ENCODE measurements around the gene VAV2. TPM values are rescaled to one million over a fixed set of nuclear protein-coding genes. Genes with fewer than 3 reads are reported as not detected.

The VAV2 gene
- polyA plus RNA-seq, 1 of the 3 experiments (the other 2 are of a cell fraction) = 14.9 TPM

- Histone ChIP-seq H3K79me2 (ENCODE audit: insufficient read depth) (no peaks in the 10 kb centered on the region), H2AFZ (ENCODE audit: low read depth) (no peak overlapping the region), H3K9me3 (peaks cover 9% of the 10 kb centered on the region; the same call in 1 of the 2 replicates), H3F3A (replicated peaks; ENCODE audit: insufficient read depth) (peaks cover 5% of the 10 kb centered on the region), H3K4me2 (no peak overlapping the region), H3K9me2 (no peaks in the 10 kb centered on the region), H3K27ac (ENCODE audit: low read depth in 2 of 2, low read length in 1 of 2) (no peak overlapping the region), H3K4me1 (ENCODE audit: control insufficient read depth in 1 of 2, insufficient read depth in 2 of 2, low read depth in 1 of 2, low read length in 1 of 2) (no peaks in the 10 kb centered on the region), H3K27me3 (ENCODE audit: insufficient read depth) (no peaks in the 10 kb centered on the region), H3K36me3 (replicated peaks in 1 of 2; ENCODE audit: control insufficient read depth in 1 of 2, insufficient read depth in 2 of 2, low read length in 1 of 2) (peaks cover 33 to 41% of the 10 kb centered on the region in 2 experiments), H3K4me3 (ENCODE audit: low read depth in 2 of 2, low read length in 1 of 2) (no peak overlapping the region), H3K9ac (no peak overlapping the region), H4K20me1 (ENCODE audit: insufficient read depth) (no peaks in the 10 kb centered on the region)
- no peak for DNase-seq
- WGBS (ENCODE audit: low lambda C conversion rate) = 86% methylated on average over 19 of the region's 26 CpGs
- POLR2A ChIA-PET = no interaction called here
- CTCF ChIA-PET = interaction anchor here (0.9 to 1.2 kb wide), 3 partner anchors 19 to 21 kb away, joined by 3 read pairs; no protein-coding TSS in a partner anchor
- TF ChIP-seq RAD21 (IDR thresholded peaks at IDR 0.05; ENCODE audit: low read length) (no peak), JUND (IDR thresholded peaks at IDR 0.05) (no peak), EZH2phosphoT487 (IDR thresholded peaks at IDR 0.05; ENCODE audit: borderline replicate concordance, low read depth) (no peak), TCF12 (IDR thresholded peaks at IDR 0.05) (no peak), CHD2 (IDR thresholded peaks at IDR 0.05; ENCODE audit: low read length, partially characterized antibody) (no peak), FOXJ3 (CRISPR knock-in tag; IDR thresholded peaks at IDR 0.05) (no peak), FOSL2 (IDR thresholded peaks at IDR 0.05; ENCODE audit: borderline replicate concordance, low read depth) (no peak), MXI1 (IDR thresholded peaks at IDR 0.05; ENCODE audit: low read depth, low read length) (no peak), ELF1 (IDR thresholded peaks at IDR 0.05) (no peak), ZBTB33 (IDR thresholded peaks at IDR 0.05; ENCODE audit: borderline replicate concordance, low read depth) (no peak), MEF2A (IDR thresholded peaks at IDR 0.05; ENCODE audit: borderline replicate concordance, low read depth) (no peak), RCOR1 (IDR thresholded peaks at IDR 0.05; ENCODE audit: low read length) (no peak), FOXM1 (IDR thresholded peaks at IDR 0.05; ENCODE audit: low read depth) (no peak), TAF1 (IDR thresholded peaks at IDR 0.05; ENCODE audit: borderline replicate concordance, low read depth, low read length) (no peak), PBX3 (IDR thresholded peaks at IDR 0.05) (no peak), POLR2AphosphoS5 (IDR thresholded peaks at IDR 0.05; ENCODE audit: low read depth, low read length) (no peak), YY1 (IDR thresholded peaks at IDR 0.05; ENCODE audit: low read depth) (no peak), GABPA (IDR thresholded peaks at IDR 0.05; ENCODE audit: low read depth) (no peak)
- TF ChIP-seq, protein P1, sequence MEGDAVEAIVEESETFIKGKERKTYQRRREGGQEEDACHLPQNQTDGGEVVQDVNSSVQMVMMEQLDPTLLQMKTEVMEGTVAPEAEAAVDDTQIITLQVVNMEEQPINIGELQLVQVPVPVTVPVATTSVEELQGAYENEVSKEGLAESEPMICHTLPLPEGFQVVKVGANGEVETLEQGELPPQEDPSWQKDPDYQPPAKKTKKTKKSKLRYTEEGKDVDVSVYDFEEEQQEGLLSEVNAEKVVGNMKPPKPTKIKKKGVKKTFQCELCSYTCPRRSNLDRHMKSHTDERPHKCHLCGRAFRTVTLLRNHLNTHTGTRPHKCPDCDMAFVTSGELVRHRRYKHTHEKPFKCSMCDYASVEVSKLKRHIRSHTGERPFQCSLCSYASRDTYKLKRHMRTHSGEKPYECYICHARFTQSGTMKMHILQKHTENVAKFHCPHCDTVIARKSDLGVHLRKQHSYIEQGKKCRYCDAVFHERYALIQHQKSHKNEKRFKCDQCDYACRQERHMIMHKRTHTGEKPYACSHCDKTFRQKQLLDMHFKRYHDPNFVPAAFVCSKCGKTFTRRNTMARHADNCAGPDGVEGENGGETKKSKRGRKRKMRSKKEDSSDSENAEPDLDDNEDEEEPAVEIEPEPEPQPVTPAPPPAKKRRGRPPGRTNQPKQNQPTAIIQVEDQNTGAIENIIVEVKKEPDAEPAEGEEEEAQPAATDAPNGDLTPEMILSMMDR (IDR thresholded peaks at IDR 0.05) = no peak
- TF ChIP-seq, protein P2, sequence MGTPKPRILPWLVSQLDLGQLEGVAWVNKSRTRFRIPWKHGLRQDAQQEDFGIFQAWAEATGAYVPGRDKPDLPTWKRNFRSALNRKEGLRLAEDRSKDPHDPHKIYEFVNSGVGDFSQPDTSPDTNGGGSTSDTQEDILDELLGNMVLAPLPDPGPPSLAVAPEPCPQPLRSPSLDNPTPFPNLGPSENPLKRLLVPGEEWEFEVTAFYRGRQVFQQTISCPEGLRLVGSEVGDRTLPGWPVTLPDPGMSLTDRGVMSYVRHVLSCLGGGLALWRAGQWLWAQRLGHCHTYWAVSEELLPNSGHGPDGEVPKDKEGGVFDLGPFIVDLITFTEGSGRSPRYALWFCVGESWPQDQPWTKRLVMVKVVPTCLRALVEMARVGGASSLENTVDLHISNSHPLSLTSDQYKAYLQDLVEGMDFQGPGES (IDR thresholded peaks at IDR 0.05; ENCODE audit: low read depth, low read length) = no peak
Observed at GRCh38 chr9:133763272-133764183, 228.6 kb downstream of the VAV2 start.

All from SK-N-SH (cell line).